Stimulated activated CD4-positive, alpha-beta T cell treated with anti-CD3 and anti-CD28 coated beads, Interleukin-15, amount 100 ng/mL, for 1 hour (primary cell): ENCODE data around the gene PITPNM3.

Experiments
- DNase-seq, 2 donors: peaks; one replicate each; pipeline ENCODE4 v3.0.0-alpha.2; 2020; ENCODE audit warnings: low read depth in 1 of 2, low spot score in 1 of 2

Gene PITPNM3

DNA sequence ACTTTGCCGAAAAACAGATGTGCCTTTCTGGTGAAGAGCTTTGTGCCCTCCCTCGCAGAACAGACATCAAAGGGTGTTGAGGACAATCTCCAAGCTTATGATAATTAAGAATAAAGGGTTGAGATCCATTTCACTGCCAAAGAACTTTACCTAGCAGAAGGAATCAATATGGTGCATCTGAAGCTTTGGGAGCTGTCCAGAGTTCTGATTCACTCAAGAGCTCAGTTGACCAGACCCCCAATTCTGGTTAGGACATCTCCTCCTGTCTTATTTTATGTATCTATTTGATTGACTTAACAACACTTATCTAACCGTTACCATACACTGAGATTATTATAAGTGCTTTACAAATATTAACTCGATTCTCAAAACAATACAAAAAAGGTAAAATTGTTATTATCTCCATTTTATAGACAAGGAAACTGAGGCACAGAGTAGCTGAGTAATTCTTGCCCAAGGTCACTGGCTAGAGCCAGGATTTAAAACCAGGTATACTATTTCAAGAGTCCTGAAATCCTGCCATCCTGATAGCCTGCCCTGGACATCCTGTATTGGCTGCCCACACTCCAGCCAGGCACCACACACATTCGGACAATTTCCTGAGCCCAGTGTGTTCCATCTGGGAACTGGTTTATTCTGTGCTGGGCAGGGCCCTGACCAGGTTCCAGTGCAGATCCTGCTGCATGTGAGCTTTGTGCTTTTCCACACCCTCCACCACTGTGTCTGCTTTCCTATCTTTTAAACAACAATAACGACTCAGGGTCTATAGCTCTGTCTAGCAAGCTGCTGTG lies 29.8 kb downstream of the PITPNM3 start:
- no peak for DNase-seq

DNA sequence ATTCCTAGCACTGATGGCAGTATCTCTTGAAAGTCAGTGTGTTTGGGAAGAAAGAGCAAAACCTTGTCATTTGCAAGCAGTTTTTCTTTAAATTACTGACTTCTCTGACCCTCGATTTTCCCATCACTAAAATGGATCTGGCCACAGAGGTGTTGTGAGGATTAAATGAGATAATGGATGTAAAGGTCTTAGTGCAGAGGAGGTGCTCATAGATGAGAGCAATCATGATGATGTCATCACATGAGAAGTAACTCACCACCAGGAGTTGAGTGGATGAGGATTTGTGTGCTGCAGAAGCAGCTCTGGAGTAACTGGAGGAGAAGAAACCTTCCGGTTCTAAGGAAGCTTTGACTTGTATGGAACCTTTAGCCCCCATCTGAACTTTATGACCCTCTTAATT lies 30.6 kb downstream of the PITPNM3 start:
- no peak for DNase-seq

DNA sequence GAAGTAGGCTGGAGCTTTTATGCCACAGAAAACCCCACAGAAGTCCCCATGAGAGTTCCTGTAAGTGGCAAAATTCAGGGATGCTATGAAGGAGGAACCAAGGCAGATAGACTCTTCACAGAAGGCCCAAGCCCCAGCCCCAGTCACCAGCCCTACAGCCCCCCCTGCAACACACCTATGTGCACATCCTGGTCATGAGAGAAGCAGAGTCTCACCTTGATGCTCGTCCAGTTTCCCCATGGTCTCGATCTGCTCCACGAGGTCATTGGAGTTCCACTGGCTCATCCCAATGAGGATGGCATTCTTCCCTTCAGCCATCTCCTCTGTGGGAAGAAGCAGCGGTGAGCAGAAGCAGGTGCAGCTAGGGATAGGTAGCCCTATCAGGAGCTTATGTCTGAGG lies 31.2 kb downstream of the PITPNM3 start:
- DNase-seq: no peak

DNA sequence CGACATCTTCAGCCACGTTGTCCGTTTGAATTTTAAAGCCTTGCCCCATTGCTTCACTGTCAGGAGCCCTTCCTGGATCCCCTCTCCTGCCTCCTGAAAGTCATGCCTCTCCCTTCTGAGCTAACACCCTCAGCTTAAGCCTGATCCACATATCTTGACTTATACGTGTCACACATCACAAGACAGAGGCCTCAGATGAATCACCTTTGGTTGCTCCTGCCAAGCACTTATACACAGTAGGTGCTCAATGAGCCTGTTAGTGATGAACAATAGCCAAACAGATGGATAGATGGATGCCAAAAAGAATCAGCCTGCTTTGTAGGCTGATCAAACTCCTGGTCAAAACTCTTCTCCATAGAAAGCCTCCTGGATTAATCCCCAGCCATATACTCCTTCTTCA lies 31.8 kb downstream of the PITPNM3 start:
- no peak for DNase-seq

DNA sequence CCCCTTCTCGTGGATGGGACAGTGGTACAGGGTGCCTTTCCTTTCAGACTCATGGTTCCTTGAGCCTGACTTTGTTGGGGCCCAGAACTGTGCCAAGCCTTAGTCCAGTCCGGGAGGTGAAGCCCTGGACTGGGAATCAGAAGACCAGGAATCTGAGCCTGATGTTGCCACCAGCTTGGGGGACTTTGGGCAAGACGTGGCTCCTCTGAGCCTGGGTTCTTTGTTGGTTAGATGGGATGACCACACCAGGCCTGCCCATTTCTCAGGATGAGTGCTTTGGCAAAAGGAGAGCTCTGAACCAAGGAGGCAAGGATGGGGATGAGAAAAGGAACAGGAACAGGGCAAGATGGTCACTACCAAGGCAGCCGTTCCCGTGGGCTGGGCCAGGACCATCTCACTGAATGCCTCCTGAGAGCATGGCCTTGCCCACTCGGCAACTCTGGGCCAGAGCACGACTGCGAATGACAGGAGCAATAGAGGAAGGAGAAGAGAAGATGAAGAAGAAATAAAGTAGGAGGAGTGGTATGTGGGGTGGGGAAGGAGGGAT lies 32.5 kb downstream of the PITPNM3 start:
- DNase-seq: no peak

DNA sequence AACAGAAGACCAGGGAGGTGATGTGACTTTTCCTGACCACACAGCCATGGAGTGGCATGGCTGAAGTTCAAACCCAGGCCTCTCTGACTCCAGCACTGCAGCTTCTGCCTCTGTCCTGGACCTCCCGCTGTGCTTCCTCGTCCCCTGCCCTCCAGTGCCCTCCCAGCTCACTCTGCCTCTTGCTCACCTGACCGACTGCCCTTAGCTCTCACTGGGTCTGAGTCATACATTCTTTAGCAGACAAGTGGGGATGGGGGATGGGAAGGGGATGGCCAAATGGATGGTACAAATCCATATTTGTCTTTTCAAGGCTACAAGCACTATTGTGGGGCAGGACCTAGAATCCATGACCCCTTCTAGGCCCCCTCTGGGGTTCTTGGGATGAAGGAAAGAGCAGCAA lies 33.0 kb downstream of the PITPNM3 start:
- no peak for DNase-seq

DNA sequence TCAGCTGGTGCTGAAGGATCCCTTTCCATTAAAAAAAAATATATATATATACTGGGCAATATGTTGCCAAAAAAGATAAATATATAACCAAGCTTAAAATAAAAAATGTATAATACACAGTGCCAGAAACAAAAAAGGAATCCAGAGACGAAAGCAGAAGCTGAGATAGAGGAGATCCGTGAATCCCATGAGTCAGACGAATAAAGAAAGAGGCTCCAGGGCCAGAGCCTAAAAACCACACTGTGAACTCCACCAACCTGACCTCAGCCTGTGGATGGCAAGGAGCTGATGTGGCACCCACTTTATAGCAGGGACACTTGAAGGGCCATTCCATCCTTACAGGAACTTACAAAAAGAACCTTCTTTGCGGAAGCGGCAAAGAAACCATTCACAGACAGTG lies 34.8 kb downstream of the PITPNM3 start:
- DNase-seq: no peak

DNA sequence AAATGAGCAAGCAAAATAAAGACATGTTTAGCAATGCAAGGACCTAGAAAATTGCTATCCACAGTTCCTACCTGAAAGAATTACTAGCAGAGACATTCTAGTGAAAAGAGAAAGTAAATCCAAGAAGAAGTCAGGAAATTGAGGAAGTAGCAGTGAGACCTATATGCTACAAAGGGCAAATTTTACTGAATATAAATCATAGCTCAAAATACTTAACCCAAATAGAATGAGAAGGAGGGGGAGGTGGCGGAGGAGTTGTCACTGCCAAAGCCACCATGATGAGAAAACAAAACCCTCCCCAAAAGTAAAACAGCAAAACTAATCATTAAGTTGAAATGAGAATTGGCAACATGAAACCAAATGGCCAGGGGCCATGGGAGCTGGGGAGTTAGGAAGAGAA lies 39.3 kb downstream of the PITPNM3 start:
- no peak for DNase-seq

DNA sequence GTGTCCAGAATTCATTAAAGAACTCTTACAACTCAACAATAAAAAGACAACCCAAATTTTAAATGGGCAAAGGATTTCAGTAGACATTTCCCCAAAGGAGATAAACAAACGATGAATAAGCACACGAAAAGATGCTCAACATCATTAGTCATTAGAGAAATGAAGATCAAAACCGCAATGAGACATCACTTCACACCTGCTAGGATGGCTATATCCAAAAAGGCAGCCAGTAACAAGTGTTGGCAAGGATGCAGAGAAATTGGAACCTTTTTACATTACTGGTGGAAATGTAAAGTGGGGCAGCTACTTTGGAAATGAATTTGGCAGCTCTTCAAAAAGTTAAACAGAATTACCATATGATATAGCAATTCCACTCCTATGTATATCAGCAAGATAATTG lies 42.0 kb downstream of the PITPNM3 start:
- no peak for DNase-seq

DNA sequence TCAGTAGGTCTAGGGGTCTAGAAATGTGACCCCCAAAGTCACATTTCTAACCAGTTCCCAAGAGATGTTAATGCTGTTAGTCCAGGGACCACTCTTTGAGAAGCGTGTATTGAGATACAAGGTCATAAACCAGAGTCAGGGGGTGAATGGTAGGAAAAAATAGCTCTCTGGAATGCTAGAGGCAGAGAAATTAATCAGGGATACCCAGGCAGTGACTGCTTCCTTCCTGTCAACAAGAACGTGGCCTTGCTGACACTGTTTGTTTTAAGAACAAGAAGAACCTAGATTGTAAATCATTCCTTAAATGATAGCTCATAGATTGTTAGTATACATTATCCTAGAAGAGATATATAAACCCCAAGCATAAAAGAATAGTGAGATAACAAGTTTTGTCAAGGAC lies 43.8 kb downstream of the PITPNM3 start:
- DNase-seq: no peak

DNA sequence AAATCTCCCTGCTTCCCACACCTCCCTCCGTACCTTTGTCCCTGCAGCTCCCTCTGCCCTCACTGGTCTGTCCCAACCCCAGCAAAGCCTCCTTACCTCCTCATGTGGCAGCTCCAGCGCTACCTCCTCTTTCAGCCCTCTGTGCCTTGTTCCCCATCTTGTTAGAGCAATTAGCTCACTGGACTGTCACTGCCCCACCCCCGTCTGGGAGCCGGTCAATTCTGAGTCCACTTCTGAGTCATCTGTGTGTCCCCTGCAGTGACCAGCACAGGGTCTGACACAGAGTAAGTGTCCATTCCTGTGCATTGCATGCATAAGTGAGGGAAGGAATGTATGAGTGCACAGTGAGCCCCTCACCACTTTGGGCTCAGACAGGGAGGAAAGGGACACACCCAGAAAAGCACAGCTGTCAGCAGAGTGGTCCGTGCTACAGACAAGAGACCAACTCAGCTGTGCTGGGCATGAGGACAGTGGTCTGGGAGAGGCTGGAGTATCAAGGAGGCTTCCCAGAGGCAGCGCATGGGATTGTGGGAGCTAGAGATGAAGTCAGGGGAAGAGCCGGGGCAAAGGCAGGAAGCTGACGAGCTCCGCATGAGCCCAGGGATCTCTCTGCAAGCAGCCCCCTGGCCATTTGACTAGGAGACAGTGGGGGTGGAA lies 45.9 kb downstream of the PITPNM3 start:
- DNase-seq: no peak

DNA sequence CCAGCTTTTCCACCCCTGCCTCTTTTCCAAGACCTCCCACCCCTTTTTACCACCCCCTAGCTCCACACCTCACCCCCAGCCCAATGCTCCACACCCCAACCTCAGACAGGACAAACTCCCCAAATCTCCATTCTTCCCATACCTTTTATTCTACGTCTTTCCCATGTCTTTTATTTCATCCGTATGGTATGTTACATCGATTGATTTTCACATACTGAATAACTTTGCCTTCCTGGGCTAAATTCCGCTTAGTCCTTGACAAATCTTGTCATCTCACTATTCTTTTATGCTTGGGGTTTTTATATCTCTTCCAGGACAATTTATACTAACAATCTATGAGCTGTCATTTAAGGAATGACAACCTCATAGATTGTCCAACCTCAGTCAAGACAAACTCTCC lies 46.4 kb downstream of the PITPNM3 start:
- DNase-seq: no peak

DNA sequence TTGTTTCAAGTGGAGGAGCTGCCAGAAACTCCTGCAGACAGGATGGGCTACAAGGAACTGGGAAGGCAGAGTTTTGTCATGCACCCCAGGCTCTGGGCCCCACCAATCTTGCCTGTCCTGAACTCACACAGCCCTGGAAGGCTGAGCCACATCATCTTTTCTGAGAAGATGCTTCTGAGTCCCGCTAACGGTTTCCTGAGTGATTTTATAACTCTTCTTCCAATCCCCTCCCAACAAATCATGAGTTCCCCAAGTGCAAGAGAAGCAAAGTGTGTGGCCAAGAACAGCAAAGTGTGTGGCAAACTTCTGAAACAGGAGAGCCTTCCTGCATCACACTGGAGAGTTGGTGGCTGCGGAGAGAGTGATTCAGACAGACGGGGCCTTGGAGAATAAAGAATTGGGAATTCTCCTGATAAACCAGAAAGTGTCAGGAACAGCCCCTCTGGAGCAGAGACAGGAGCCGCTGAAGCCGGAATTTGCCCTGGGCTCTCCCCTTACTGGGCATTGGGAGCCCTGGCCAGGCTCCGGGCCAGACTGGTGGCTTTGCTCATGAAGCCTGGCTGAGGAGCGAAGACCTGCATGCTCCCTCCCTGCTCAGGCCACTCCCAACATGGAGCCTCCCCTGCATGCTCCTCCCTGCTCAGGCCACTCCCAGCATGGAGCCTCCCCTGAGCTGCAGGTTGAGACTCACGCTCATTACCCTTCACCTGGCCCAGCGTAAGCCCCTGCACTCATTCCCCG lies 47.2 kb downstream of the PITPNM3 start:
- DNase-seq: no peak

DNA sequence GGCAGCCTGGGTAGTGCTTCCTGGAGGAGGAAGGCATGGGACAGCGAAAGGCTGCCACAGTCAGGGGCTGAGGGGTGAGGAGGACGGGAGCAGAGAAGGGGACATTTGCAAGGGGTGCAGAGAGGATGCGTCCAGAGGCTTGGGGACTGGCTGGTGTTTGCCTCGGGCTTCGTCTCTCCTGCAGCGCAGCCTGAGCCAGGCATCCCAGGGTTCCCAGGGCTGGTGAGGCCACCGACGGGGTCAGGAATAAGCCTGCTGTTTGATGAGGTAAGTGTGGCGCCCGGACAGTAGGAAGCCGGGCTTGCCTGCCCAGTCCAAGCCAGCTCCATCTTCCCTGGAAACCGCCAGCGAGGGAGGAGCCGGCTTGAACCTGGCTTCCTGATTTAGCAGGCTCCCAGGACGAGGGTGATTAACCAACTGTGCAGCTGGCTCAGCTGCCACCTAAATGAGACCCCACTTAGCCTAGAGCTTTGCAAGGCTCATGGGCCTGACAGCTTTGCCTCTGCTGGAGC lies 47.8 kb downstream of the PITPNM3 start:
- no peak for DNase-seq

DNA sequence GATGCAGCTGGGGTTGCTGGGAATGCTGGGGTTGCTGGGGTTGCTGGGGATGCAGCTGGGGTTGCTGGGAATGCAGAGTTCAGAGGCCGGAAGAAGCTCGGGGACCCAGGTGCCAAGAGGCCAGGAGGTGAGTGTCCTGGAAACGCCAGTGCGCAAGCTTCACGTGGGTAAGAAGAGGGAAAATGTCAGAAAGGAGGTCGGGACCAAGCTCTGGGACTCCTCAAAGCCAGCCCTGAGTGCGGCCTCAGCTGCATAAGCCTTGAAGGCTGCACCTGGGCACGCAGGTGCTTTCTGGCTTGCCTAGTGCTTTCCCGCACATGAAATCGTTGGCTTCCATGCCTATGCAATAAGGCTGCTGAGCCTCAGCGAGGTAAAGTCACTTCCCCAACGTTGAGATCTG lies 48.3 kb downstream of the PITPNM3 start:
- no peak for DNase-seq

DNA sequence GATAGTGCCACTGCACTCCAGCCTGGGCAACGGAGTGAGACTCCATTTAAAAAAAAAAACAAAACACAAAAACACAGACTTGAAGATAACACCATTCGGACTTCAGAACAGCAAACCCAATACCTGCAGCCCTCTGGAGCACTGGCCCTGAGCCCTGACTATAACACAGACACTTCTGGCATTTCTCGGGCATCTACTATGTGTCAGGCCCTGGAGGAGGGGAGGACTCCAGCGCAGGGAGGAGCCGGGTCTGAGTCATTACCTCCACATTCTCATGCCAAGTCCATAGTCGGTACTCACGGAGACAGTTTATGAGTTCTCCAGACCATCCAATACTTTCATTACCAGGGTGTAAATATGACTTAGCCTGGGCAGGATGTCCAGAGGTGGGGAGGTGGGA lies 48.8 kb downstream of the PITPNM3 start:
- DNase-seq: no peak

DNA sequence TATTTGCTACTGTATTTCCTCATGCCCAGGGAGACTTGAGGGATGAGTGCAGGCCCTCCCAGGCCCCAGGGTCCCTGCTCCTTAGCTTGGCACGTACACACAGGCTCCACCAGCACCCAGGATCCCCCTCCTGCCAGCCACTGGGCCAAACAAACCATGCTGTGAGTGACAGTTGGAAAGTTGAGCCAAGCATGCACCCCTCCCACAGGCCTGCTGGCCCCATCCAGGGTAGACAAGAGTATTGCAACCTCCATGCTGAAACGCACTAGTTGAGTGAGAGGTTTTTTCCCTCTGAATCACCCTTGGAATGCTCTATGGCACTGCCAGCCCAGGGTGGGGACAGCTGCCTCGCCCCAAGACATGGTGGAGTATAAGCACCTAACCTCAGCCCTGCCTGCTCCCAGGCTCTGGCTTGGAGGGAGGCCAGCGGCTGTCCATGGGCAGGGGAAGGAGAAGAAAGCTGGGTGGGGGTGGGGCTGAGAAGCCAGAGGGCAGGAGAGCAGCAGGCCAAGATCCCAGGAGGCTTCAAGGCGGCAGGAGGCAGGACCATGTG lies 49.6 kb downstream of the PITPNM3 start:
- DNase-seq: no peak

DNA sequence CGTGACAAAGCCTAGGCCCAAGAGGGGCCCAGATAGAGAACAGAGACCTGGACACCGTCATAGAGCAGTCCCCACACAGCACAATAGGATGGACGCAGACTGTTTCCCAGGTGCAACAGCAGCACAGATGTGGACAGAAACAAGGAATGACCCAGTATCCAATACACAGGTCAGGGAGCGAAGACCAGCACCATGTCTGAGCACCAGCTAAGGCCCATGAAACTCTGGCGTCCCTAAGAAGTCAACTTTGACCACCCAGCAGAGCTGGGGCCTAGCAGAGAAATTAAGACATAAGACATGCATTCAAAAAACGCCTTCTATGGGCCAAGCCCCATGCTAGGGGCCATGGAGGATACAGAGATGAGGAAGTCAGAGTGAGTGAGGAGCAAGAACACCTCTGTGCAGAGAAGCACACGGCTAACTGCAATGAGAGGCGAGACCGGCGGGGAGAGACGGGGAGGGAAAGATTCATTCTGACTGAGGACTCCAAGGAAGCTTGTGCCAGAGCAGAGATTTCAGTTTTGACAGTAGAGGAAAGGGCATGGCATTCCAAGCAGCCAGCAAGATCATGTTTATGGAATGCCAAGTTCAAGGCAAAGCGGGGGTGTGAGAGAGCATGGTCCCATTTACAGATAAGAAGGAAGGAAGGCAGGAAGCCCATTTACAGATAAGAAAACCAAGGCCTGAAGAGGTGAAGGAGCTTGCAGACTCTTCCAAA lies 50.8 kb downstream of the PITPNM3 start:
- DNase-seq: no peak

DNA sequence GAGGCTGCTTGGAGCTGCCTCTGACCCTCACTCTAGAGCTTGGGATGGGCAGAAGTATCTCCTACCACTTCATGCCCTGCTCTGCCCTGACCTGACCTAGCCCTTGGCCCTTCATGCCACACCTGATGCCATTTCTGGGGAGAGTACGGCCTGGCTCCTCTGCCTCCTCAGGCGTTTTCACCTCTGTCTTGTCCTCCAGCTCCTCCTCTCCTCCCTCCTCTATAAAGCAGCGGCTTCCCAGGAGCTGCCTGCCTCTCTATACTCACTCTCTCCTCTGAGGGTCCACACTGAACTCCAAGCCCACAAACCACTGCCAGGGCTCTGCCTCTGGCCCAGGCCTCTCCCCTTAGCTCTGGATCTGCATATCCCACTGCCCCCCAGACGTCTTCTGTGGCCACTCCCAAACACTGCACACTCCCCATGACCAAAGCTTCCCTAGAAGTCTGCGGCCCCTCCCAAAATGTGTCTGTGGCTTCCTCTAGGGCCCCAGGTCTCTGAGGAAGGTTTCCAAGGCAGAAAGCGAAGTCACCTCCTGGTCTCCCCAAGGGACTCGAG lies 52.6 kb downstream of the PITPNM3 start:
- DNase-seq: no peak

DNA sequence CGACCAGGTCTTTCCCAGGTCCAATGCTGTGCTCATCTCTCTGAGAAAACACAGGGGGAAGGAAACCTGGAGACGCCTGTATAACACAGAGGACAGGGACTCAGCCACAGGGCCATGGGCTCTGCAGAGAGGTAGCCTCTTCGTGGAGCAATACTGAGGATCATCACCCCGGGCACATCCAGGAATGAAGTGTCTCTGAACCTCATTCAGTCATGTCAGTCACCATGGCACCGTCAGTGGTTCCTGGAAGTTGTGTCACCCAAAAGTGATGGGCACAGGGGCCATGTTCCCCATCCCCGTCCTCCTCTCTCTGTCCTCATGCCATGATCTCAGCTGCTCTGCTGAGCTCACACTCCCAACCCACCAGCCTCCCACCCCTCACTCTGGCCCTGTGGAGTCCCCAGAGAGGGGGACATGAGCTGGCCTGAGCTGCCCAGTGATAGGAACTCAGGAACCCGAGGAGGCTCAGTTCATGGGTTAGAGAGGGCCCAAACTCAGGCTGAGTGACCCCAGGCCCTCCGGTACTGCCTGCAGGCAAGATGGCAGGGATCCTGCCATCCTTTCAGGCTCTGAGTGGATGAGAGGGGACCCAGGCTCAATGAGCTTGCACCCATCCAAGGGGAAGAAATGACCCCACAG lies 53.4 kb downstream of the PITPNM3 start:
- no peak for DNase-seq
